ENCODE results near the gene CLCNKA. TPM values are rescaled to one million over a fixed set of nuclear protein-coding genes. Genes with fewer than 3 reads are reported as not detected.

Gene CLCNKA
- total RNA-seq, 1 donor from 2014 or later: 3.2 TPM

DNA sequence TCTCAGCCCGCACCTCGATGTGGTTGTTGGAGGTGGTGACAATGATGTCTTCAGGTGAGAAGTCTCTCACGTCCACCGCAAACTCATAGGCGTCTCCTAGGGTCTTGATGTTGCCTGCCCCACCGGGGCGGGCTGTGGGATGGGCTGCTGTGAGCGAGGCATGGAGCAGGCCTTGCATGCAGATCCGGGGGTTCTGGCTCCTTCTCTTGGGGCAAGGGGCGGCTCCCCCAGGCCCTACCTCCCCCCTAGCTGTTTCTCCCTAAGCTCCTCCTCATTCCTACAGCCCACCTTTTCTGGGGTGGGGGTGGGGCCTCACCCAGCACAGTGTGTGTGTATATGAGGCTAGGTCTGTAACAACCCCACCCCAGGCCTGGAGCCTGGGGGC is 4.8 kb upstream of the CLCNKA start:
- Mint-ChIP-seq H3K36me3 (no peaks in the 10 kb centered on the region), H3K9me3 (no peaks in the 10 kb centered on the region), H3K4me3 (no peak overlapping the region), H3K27me3 (ENCODE audit: low read depth) (peaks cover 6% of the 10 kb centered on the region), H3K27ac (no peak overlapping the region), H3K4me1 (peaks cover 55% of the 10 kb centered on the region)
- TF ChIP-seq CTCF (IDR thresholded peaks at IDR 0.05; ENCODE audit: unreplicated experiment): no peak
- DNase-seq (ENCODE audit: low spot score in 2 of 2, unreplicated experiment in 2 of 2): no peak

- TF ChIP-seq CTCF (IDR thresholded peaks at IDR 0.05; ENCODE audit: unreplicated experiment): no peak
- no peaks in the 10 kb centered on the region for H3K36me3 Mint-ChIP-seq
- peak within 1 kb of the TSS; percentile 26 for H3K4me3 Mint-ChIP-seq
- peak within 1 kb of the TSS; percentile 93 for H3K27ac Mint-ChIP-seq
- H3K9me3 Mint-ChIP-seq: no peaks in the 10 kb centered on the region
- peaks cover 55% of the 10 kb centered on the region for H3K4me1 Mint-ChIP-seq
- DNase-seq (ENCODE audit: low spot score in 2 of 2, unreplicated experiment in 2 of 2): peak; percentile 54 to 76
- H3K27me3 Mint-ChIP-seq (ENCODE audit: low read depth): peaks cover 6% of the 10 kb centered on the region
Observed at GRCh38 chr1:16017461-16018303, 4.2 kb upstream of the CLCNKA start, which contains the start of gene HSPB7. HSPB7 (minus strand) TSS chr1:16018043; CDS start chr1:16017963, 80 bp downstream.

DNA sequence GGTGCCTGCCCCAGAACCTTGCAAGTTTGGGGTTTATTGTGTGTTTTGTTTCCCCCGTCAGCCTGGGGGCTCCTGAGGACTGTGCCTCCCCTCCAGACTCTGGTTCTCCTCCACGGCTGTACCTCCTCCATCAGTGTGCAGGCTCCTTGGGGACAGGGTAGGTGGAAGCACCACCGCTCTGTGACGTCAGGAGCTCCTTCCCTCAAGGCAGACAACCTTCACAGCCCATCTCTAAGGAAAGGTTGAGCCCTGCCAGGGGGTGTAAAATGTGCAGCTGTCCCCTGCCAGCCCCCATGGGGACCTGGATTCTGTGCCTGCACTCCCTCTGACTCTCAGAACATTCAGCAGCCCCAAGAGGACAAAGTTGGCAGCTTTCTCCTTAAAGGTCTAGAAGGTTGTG is 3.5 kb upstream of the CLCNKA start:
- Mint-ChIP-seq H3K27ac (peak overlapping the region; percentile 93), H3K36me3 (no peaks in the 10 kb centered on the region), H3K27me3 (ENCODE audit: low read depth) (peaks cover 6% of the 10 kb centered on the region), H3K4me3 (peak overlapping the region; percentile 11), H3K9me3 (no peaks in the 10 kb centered on the region), H3K4me1 (peaks cover 55% of the 10 kb centered on the region)
- TF ChIP-seq CTCF (IDR thresholded peaks at IDR 0.05; ENCODE audit: unreplicated experiment): no peak
- DNase-seq (ENCODE audit: low spot score in 2 of 2, unreplicated experiment in 2 of 2): no peak

DNA sequence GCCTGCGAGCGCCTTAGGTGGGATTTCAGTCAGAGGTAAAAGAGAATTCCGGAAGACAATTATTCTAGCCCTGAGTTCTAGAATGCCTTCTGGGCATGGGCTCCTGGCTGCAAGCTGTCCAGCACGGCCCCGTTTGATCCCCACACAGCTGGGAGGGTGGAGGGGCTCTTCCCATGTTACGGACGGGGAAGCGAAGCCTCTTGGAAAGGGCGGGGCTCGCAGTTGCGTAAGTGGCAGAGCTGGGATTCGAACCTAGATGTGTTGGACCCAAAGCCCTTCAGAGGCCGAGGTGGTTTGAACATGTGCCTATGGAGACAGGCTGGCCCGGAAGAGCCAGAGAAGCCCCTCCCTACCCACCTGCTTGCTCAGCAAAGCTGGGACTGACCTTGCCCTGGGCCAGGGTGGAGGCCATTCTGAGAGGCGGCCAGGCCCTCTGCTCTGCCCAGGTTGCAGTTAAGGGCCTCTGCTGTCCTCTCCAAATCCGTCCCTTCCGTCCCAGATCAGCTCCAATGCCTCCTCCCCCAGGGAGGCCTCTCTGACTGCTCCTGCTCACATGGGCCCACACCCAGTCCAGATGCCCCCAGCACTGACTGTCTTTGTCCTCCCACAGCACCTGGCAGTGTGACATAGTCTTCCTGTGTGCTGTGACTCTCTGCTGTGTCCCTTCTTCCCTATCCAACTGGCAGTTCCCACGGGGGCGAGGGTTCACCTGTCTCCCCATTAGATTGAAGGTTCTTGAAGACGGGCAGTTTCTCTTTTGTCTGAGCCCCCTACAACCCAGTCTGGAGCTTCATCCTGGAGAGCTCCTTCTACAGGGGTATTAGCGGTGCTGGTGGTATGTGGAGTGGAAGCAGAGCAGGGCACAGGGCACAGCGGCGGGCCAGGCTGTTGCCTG is 2.8 kb upstream of the CLCNKA start:
- TF ChIP-seq CTCF (IDR thresholded peaks at IDR 0.05; ENCODE audit: unreplicated experiment): no peak
- no peak for DNase-seq (ENCODE audit: low spot score in 2 of 2, unreplicated experiment in 2 of 2)
- H3K27ac Mint-ChIP-seq: peak overlapping the region; percentile 93
- peaks cover 6% of the 10 kb centered on the region for H3K27me3 Mint-ChIP-seq (ENCODE audit: low read depth)
- peaks cover 48% of the 10 kb centered on the region for H3K4me1 Mint-ChIP-seq
- no peak overlapping the region for H3K4me3 Mint-ChIP-seq
- H3K9me3 Mint-ChIP-seq: no peaks in the 10 kb centered on the region
- no peaks in the 10 kb centered on the region for H3K36me3 Mint-ChIP-seq

DNA sequence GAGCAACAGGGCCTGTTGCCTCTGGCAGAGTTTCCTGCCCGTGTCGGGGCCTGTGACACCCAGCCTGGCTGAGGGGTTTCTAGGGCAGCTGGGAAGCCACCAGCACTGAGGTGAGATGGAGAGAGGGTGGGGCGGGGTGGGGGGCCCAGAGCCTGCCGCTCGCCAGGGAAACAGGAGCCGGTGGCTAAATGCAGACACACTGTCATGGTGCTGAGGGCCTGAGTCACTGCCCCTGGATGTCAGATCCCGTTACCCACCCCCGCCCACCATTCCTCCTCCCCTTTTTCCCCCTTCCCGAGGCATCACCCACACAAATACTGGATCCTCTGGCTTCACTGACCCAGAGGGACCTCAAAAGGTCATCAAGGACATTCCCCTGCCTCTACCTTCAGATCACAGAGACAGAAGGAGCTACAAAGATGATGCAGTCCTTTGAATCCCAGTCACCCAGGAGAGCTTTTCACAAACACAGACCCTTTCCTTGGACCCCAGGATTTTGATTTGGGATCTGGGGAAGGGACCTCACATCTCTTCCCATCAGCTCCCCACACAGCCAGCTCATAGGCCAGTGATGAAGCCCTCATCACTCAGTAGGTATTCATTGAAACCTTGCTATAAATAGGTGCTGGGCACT is 2.1 kb upstream of the CLCNKA start:
- peaks cover 6% of the 10 kb centered on the region for H3K27me3 Mint-ChIP-seq (ENCODE audit: low read depth)
- H3K27ac Mint-ChIP-seq: peak overlapping the region; percentile 77
- no peak for DNase-seq (ENCODE audit: low spot score in 2 of 2, unreplicated experiment in 2 of 2)

More for the DNA sequence above, 2.1 kb upstream of the CLCNKA start:
- Mint-ChIP-seq H3K4me1 (peaks cover 41% of the 10 kb centered on the region), H3K36me3 (no peaks in the 10 kb centered on the region), H3K9me3 (no peaks in the 10 kb centered on the region), H3K4me3 (no peak overlapping the region)
- no peak for TF ChIP-seq CTCF (IDR thresholded peaks at IDR 0.05; ENCODE audit: unreplicated experiment)
